Measurements from ENCODE around the gene CRHR1.

DNA sequence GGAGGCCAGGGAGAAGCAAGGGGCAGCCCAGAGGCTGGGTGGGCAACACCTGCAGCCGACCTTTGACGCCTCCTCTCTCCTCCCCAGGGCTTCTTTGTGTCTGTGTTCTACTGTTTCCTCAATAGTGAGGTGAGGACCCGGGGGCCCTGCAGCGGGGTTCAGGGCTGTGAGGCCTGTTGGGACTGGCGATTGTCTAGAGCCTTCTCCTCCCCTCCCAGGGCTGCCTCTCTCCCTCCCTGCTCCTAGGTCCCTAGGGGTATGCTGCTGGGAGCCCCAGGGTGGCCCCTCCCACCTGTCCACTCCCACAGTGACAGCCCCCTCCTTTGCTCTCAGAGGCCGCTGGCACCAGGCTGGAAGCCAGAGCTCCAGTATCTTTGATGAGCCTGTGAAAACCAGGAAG lies 49.8 kb downstream of the CRHR1 start:
- no peak for TF ChIP-seq CTCF (conservative IDR thresholded peaks at IDR 0.05)
- no peak for TF ChIP-seq EZH2 (IDR thresholded peaks at IDR 0.05; ENCODE audit: low read depth)
